Measurements from ENCODE around the gene CPPED1. TPM values are rescaled to one million over a fixed set of nuclear protein-coding genes. Genes with fewer than 3 reads are reported as not detected.

The CPPED1 gene
- total and polyA plus RNA-seq, 10 of the 15 experiments (the other 5 are each of a cell fraction or from before 2014, with no cell fraction given) = 7.1 to 39.0 (median 16.0) TPM

DNA sequence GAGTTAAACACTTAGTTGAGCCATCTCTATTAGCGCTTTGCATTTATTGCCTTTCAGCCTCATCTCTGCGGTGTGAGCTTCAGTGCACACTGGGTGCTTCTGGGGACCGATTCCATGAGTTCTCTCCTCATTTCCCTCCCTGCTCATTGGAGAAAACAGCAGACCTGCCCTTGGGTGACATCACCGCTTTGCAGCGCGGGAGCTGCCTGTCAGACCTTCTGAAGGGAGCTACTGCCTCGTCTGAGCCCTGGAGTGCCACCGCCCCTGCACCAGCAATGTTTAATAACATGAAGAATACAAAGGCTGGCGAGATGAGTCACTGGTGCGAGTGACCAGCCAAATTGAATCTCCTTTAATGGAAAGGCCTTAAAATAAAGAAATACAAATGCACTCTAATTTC, 30.2 kb upstream of the CPPED1 start:
- TF ChIP-seq ZNF384 (IDR thresholded peaks at IDR 0.05; ENCODE audit: borderline replicate concordance, low read depth, low read length) (no peak), FOXM1 (IDR thresholded peaks at IDR 0.05; ENCODE audit: low read depth, low read length) (no peak)
- FAIRE-seq (no peak), ATAC-seq (no peak), DNase-seq (ENCODE audit: low read depth, low spot score) (no peak)
- Histone ChIP-seq H2AFZ (ENCODE audit: control insufficient read depth, low read depth, low read length) (no peak overlapping the region), H3K27me3 (replicated peaks in 1 of 2; ENCODE audit: control insufficient read depth in 2 of 2, insufficient read depth in 2 of 2, low read length in 1 of 2) (no peaks in the 10 kb centered on the region), H3K36me3 (ENCODE audit: control insufficient read depth in 2 of 2, insufficient read depth in 2 of 2, low read length in 1 of 2) (no peaks in the 10 kb centered on the region), H3K4me1 (ENCODE audit: control insufficient read depth, insufficient read depth, low read length) (no peaks in the 10 kb centered on the region), H3K4me2 (ENCODE audit: control insufficient read depth, insufficient read depth) (no peak overlapping the region), H3K9ac (ENCODE audit: control insufficient read depth, insufficient read depth, low read length) (no peak overlapping the region), H3K9me3 (replicated peaks; ENCODE audit: control insufficient read depth, insufficient read depth, low read length) (no peaks in the 10 kb centered on the region; the same call in 1 of the 3 replicates), H3K79me2 (ENCODE audit: control insufficient read depth, insufficient read depth, low read length) (no peaks in the 10 kb centered on the region), H3K4me3 (no peak overlapping the region), H3K27ac (ENCODE audit: control insufficient read depth, insufficient read depth) (no peak overlapping the region), H4K20me1 (ENCODE audit: control insufficient read depth, insufficient read depth) (no peaks in the 10 kb centered on the region)
- CTCF ChIA-PET = no interaction called here
- WGBS (ENCODE audit: insufficient coverage, insufficient replicate concordance, low lambda C conversion rate, missing lambda C conversion rate) = 63% methylated on average over 10 of the region's 10 CpGs
- in situ Hi-C loops (cut with MboI) (no loop called here), intact Hi-C loops (cut with micrococcal nuclease; ENCODE audit: unreplicated experiment) (no loop called here)
- no TSS peak for BruUV-seq (replicated peaks)
- SMC1A ChIA-PET (ENCODE audit: uncharacterized antibody, unreplicated experiment) = no interaction called here
- POLR2A ChIA-PET = no interaction called here
- RAD21 ChIA-PET (ENCODE audit: unreplicated experiment) = no interaction called here

DNA sequence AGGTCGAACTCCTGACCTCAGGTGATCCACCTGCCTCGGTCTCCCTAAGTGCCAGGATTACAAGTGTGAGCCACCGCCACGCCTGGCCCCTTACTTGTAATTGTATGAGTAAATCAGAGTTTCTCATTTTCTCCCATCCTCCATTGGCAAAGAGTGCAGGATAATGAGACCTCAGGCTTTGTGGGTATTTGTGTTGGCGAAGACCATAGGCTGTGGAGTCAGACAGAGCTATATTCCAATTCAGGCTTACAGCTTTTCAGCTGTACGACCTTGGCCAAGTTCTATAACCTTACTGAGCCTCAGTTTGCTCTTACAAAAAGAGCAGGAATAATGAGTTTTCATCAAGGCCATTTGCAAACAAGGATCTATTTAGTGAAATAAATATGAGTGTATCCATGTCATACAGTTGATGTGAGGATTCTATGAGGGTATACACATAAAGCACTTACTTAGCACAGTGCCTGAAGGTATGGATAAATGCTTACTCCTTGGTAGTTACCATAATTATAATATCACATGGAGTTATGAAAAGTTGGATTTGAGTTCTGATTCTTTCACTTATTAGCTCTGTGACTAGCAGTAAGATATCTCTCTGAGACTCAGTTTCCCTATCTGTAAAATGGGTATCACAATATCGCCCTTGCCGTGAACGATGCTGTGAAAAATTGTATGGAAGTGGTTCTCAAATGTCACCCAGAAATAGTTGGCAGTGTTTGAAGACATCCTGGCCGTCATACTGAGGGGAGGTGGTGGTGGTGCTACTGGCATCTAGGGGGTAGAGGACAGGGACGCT, 25.6 kb upstream of the CPPED1 start:
- POLR2A ChIA-PET = no interaction called here
- FAIRE-seq (no peak), DNase-seq (ENCODE audit: low read depth, low spot score) (no peak), ATAC-seq (no peak)
- no peak overlapping the region for H3K4me3 ChIP-seq
- H3K4me1 ChIP-seq (ENCODE audit: control insufficient read depth, insufficient read depth, low read length) = no peaks in the 10 kb centered on the region
- SMC1A ChIA-PET (ENCODE audit: uncharacterized antibody, unreplicated experiment) = interaction anchor here (0.6 to 0.7 kb wide), 2 partner anchors 841 to 1036 kb away, joined by 3 read pairs; no protein-coding TSS in a partner anchor
- intact Hi-C loops (cut with micrococcal nuclease; ENCODE audit: unreplicated experiment) (no loop called here), in situ Hi-C loops (cut with MboI) (no loop called here)
- RAD21 ChIA-PET (ENCODE audit: unreplicated experiment) = no interaction called here
- H3K9ac ChIP-seq (ENCODE audit: control insufficient read depth, insufficient read depth, low read length) = no peak overlapping the region
- no peak overlapping the region for H3K4me2 ChIP-seq (ENCODE audit: control insufficient read depth, insufficient read depth)
- H3K27ac ChIP-seq (ENCODE audit: control insufficient read depth, insufficient read depth) = no peak overlapping the region
- H3K9me3 ChIP-seq (replicated peaks; ENCODE audit: control insufficient read depth, insufficient read depth, low read length) = peaks cover 2% of the 10 kb centered on the region; the same call in 1 of the 3 replicates
- BruUV-seq (replicated peaks) = no TSS peak
- 45% methylated on average over 11 of the region's 11 CpGs for WGBS (ENCODE audit: insufficient coverage, insufficient replicate concordance, low lambda C conversion rate, missing lambda C conversion rate)
- H3K36me3 ChIP-seq (ENCODE audit: control insufficient read depth in 2 of 2, insufficient read depth in 2 of 2, low read length in 1 of 2) = no peaks in the 10 kb centered on the region
- no peak overlapping the region for H2AFZ ChIP-seq (ENCODE audit: control insufficient read depth, low read depth, low read length)
- CTCF ChIA-PET = interaction anchor here (0.6 to 1.1 kb wide), 2 partner anchors 8 to 69 kb away, joined by 3 read pairs; no protein-coding TSS in a partner anchor
- H3K27me3 ChIP-seq (replicated peaks in 1 of 2; ENCODE audit: control insufficient read depth in 2 of 2, insufficient read depth in 2 of 2, low read length in 1 of 2) = no peaks in the 10 kb centered on the region
- H3K79me2 ChIP-seq (ENCODE audit: control insufficient read depth, insufficient read depth, low read length) = no peaks in the 10 kb centered on the region
- no peaks in the 10 kb centered on the region for H4K20me1 ChIP-seq (ENCODE audit: control insufficient read depth, insufficient read depth)
- TF ChIP-seq YY1 (IDR thresholded peaks at IDR 0.05; ENCODE audit: low read depth, low read length) (no peak), SIX5 (IDR thresholded peaks at IDR 0.05; ENCODE audit: low read depth, low read length, severe bottlenecking) (no peak), EP300 (IDR thresholded peaks at IDR 0.05; ENCODE audit: borderline replicate concordance in 1 of 2, control insufficient read depth in 1 of 2, low read depth in 2 of 2, low read length in 2 of 2) (no peak), CBX3 (IDR thresholded peaks at IDR 0.05; ENCODE audit: borderline replicate concordance, low read depth) (no peak), SIN3A (IDR thresholded peaks at IDR 0.05; ENCODE audit: low read depth, low read length) (no peak), NFYA (IDR thresholded peaks at IDR 0.05; ENCODE audit: borderline replicate concordance, low read depth, low read length) (no peak), CHD4 (IDR thresholded peaks at IDR 0.05) (no peak), JUNB (IDR thresholded peaks at IDR 0.05) (no peak)
- TF ChIP-seq, protein P1, sequence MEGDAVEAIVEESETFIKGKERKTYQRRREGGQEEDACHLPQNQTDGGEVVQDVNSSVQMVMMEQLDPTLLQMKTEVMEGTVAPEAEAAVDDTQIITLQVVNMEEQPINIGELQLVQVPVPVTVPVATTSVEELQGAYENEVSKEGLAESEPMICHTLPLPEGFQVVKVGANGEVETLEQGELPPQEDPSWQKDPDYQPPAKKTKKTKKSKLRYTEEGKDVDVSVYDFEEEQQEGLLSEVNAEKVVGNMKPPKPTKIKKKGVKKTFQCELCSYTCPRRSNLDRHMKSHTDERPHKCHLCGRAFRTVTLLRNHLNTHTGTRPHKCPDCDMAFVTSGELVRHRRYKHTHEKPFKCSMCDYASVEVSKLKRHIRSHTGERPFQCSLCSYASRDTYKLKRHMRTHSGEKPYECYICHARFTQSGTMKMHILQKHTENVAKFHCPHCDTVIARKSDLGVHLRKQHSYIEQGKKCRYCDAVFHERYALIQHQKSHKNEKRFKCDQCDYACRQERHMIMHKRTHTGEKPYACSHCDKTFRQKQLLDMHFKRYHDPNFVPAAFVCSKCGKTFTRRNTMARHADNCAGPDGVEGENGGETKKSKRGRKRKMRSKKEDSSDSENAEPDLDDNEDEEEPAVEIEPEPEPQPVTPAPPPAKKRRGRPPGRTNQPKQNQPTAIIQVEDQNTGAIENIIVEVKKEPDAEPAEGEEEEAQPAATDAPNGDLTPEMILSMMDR (IDR thresholded peaks at IDR 0.05 in 2 of 3, conservative IDR thresholded peaks at IDR 0.05 in 1 of 3; ENCODE audit: control insufficient read depth in 2 of 3, extremely low read depth in 1 of 3, insufficient read depth in 1 of 3, low read depth in 3 of 3, low read length in 3 of 3) = no peak
- TF ChIP-seq, protein P2, sequence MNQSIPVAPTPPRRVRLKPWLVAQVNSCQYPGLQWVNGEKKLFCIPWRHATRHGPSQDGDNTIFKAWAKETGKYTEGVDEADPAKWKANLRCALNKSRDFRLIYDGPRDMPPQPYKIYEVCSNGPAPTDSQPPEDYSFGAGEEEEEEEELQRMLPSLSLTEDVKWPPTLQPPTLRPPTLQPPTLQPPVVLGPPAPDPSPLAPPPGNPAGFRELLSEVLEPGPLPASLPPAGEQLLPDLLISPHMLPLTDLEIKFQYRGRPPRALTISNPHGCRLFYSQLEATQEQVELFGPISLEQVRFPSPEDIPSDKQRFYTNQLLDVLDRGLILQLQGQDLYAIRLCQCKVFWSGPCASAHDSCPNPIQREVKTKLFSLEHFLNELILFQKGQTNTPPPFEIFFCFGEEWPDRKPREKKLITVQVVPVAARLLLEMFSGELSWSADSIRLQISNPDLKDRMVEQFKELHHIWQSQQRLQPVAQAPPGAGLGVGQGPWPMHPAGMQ (IDR thresholded peaks at IDR 0.05; ENCODE audit: borderline replicate concordance) = no peak
